Activated B cell treated with CpG ODN at 0.5 μM for 24 hours (primary cell): Measurements from ENCODE around the gene CDKN2AIP. TPM values are rescaled to one million over a fixed set of nuclear protein-coding genes. Genes with fewer than 3 reads are reported as not detected.

Experiments used
- ATAC-seq: fragments of 200-7000 bp; cut with Tn5 transposase; one replicate; pipeline ENCODE4 v1.10.0; 2021; ENCODE audit warnings: low read depth, mild to moderate bottlenecking, moderate library complexity
- CTCF ChIA-PET: fragments of 350-600 bp; sonication (Branson Sonifier 250); formaldehyde crosslinking; loops from one replicate; lab custom pipeline; 2021; ENCODE audit warnings: antibody characterized with exemption; lab: Charles Lee
- POLR2A ChIA-PET: fragments of 350-600 bp; sonication (Branson Sonifier 250); formaldehyde crosslinking; loops from one replicate; lab custom pipeline; 2021; ENCODE audit warnings: antibody characterized with exemption; lab: Charles Lee
- DNase-seq: peaks from one replicate; pipeline ENCODE4 v3.0.0; 2022
- H3K27ac Mint-ChIP-seq: one replicate; pipeline ENCODE4 v1.8.0; 2020; ENCODE audit warnings: mixed read lengths
- H3K27me3 Mint-ChIP-seq: one replicate; pipeline ENCODE4 v1.8.0; 2021; ENCODE audit warnings: mixed read lengths
- H3K36me3 Mint-ChIP-seq: one replicate; pipeline ENCODE4 v1.8.0; 2021; ENCODE audit warnings: low read depth, mixed read lengths
- H3K4me1 Mint-ChIP-seq: one replicate; pipeline ENCODE4 v1.8.0; 2021; ENCODE audit warnings: mixed read lengths
- H3K4me3 Mint-ChIP-seq: one replicate; pipeline ENCODE4 v1.8.0; 2020; ENCODE audit warnings: mild to moderate bottlenecking, mixed read lengths
- H3K9me3 Mint-ChIP-seq: one replicate; pipeline ENCODE4 v1.8.0; 2020; ENCODE audit warnings: mixed read lengths
- CTCF ChIP-seq: fragments of 200-600 bp; IDR thresholded peaks from one replicate; pipeline ENCODE4 v1.8.0; 2022; ENCODE audit warnings: antibody characterized with exemption, mild to moderate bottlenecking
- intact Hi-C: fragments of 100-400 bp; cut with micrococcal nuclease; formaldehyde crosslinking; loops from one replicate; pipeline ENCODE4 v1.15.1; 2024
- total RNA-seq: library from RNA; stranded (reverse); gene quantifications from 2 replicates; pipeline ENCODE4 v1.2.3, GENCODE V29; 2022

The CDKN2AIP gene
- total RNA-seq, 1 donor from 2014 or later: 21.8 TPM

GRCh38 chr4:183398298-183399125, 45.9 kb upstream of the CDKN2AIP start:
- TF ChIP-seq CTCF: no peak
- Mint-ChIP-seq H3K27me3 (peaks cover 7% of the 10 kb centered on the region), H3K27ac (peak overlapping the region; percentile 82), H3K4me3 (peak overlapping the region; percentile 82), H3K4me1 (peaks cover 25% of the 10 kb centered on the region), H3K9me3 (no peaks in the 10 kb centered on the region), H3K36me3 (no peaks in the 10 kb centered on the region)
- ChIA-PET POLR2A (interaction anchor here (1.0 to 2.0 kb wide), 3 partner anchors 9 to 480 kb away, joined by 4 to 13 read pairs (median 4); partner anchors contain the start of gene CDKN2AIP), CTCF (interaction anchor here (0.6 to 2.5 kb wide), 2 partner anchors 9 to 62 kb away, joined by 3 to 10 read pairs; no protein-coding TSS in a partner anchor)
- intact Hi-C loops: loop anchor here (1.0 to 10.0 kb wide), 6 partner anchors 9 to 480 kb away; partner anchors contain the start of genes CDKN2AIP and WWC2
- ATAC-seq (peak; percentile 89), DNase-seq (peak; percentile 57)

GRCh38 chr4:183399126-183399522, 45.3 kb upstream of the CDKN2AIP start:
- no peaks in the 10 kb centered on the region for H3K9me3 Mint-ChIP-seq

GRCh38 chr4:183399616-183400015, 44.8 kb upstream of the CDKN2AIP start:
- no peaks in the 10 kb centered on the region for H3K9me3 Mint-ChIP-seq
- H3K4me1 Mint-ChIP-seq: peaks cover 25% of the 10 kb centered on the region
- H3K27me3 Mint-ChIP-seq: peaks cover 5% of the 10 kb centered on the region
- TF ChIP-seq CTCF: no peak
- intact Hi-C loops: loop anchor here (2.0 to 10.0 kb wide), 4 partner anchors 103 to 481 kb away; partner anchors contain the start of gene WWC2
- no peaks in the 10 kb centered on the region for H3K36me3 Mint-ChIP-seq
- ChIA-PET CTCF (interaction anchor here (2.5 kb wide), 1 partner anchor 8 kb away, joined by 10 read pairs; no protein-coding TSS in a partner anchor), POLR2A (interaction anchor here (2.0 kb wide), 1 partner anchor 45 kb away, joined by 13 read pairs; the partner anchor contains the start of gene CDKN2AIP)
- H3K27ac Mint-ChIP-seq: no peak overlapping the region
- no peak for ATAC-seq
- no peak for DNase-seq
- H3K4me3 Mint-ChIP-seq: no peak overlapping the region

More at GRCh38 chr4:183399126-183399522, 45.3 kb upstream of the CDKN2AIP start:
- no peak for DNase-seq
- CTCF ChIA-PET: interaction anchor here (0.6 to 2.5 kb wide), 2 partner anchors 8 to 61 kb away, joined by 3 to 10 read pairs; no protein-coding TSS in a partner anchor
- no peak for TF ChIP-seq CTCF
- POLR2A ChIA-PET: interaction anchor here (2.0 kb wide), 1 partner anchor 45 kb away, joined by 13 read pairs; the partner anchor contains the start of gene CDKN2AIP
- Mint-ChIP-seq H3K4me3 (peak overlapping the region; percentile 82), H3K4me1 (peaks cover 25% of the 10 kb centered on the region), H3K27me3 (peaks cover 7% of the 10 kb centered on the region), H3K36me3 (no peaks in the 10 kb centered on the region), H3K27ac (no peak overlapping the region)
- ATAC-seq: no peak
- intact Hi-C loops: loop anchor here (2.0 to 10.0 kb wide), 4 partner anchors 104 to 480 kb away; partner anchors contain the start of gene WWC2

- Mint-ChIP-seq H3K27ac (no peak overlapping the region), H3K4me1 (peaks cover 25% of the 10 kb centered on the region), H3K4me3 (no peak overlapping the region), H3K27me3 (peaks cover 5% of the 10 kb centered on the region), H3K9me3 (no peaks in the 10 kb centered on the region), H3K36me3 (no peaks in the 10 kb centered on the region)
- ATAC-seq (no peak), DNase-seq (no peak)
- ChIA-PET POLR2A (interaction anchor here (2.0 kb wide), 1 partner anchor 44 kb away, joined by 13 read pairs; the partner anchor contains the start of gene CDKN2AIP), CTCF (interaction anchor here (2.5 kb wide), 1 partner anchor 7 kb away, joined by 10 read pairs; no protein-coding TSS in a partner anchor)
- intact Hi-C loops: no loop called here
- TF ChIP-seq CTCF: no peak
Measured at GRCh38 chr4:183400035-183400434, 44.4 kb upstream of the CDKN2AIP start.
